DMS 273 (cell line): Measurements from ENCODE around the gene KLK12.
"Not testable (repeated sequence)": the region's sequence is repeated elsewhere in the genome, so short reads cannot be mapped to it uniquely, and the experiment has no call there.

Experiments used
- DNase-seq: peaks from one replicate; lab custom pipeline; 2025; ENCODE audit not compliant: unreplicated experiment; lab: John Stamatoyannopoulos, UW

KLK12 gene

GRCh38 chr19:51016798-51017683 is 17.8 kb downstream of the KLK12 start:
- peak; percentile 71 for DNase-seq

GRCh38 chr19:51015691-51016267 is 19.0 kb downstream of the KLK12 start:
- DNase-seq: no peak

- DNase-seq: no peak
These were observed 20.6 kb downstream of the KLK12 start for GRCh38 chr19:51014242-51014641.

GRCh38 chr19:51012661-51013190 is 22.1 kb downstream of the KLK12 start:
- DNase-seq: no peak

GRCh38 chr19:51010066-51010795 is 24.6 kb downstream of the KLK12 start:
- no peak for DNase-seq

GRCh38 chr19:51009061-51009891 is 25.5 kb downstream of the KLK12 start:
- no peak for DNase-seq

- no peak for DNase-seq
These were observed 27.3 kb downstream of the KLK12 start for GRCh38 chr19:51007488-51007887.

GRCh38 chr19:51006406-51006805 is 28.4 kb downstream of the KLK12 start:
- DNase-seq: no peak

GRCh38 chr19:51005248-51005647 is 29.6 kb downstream of the KLK12 start:
- DNase-seq: no peak

- no peak for DNase-seq
These were observed 31.5 kb downstream of the KLK12 start for GRCh38 chr19:51003316-51003715.

GRCh38 chr19:51002542-51003311 is 32.1 kb downstream of the KLK12 start:
- DNase-seq: no peak

- no peak for DNase-seq
These were observed 32.7 kb downstream of the KLK12 start for GRCh38 chr19:51002089-51002532.

GRCh38 chr19:51001515-51001914 is 33.3 kb downstream of the KLK12 start, which contains the start of gene KLK8:
Gene KLK8, minus strand, starts transcription at chr19:51001604. Its CDS starts 437 bp downstream, at chr19:51001167.
- no peak for DNase-seq

GRCh38 chr19:51000981-51001380 is 33.8 kb downstream of the KLK12 start:
- DNase-seq: no peak

GRCh38 chr19:51000426-51000825 is 34.4 kb downstream of the KLK12 start:
- no peak for DNase-seq

- no peak for DNase-seq
These were observed 36.1 kb downstream of the KLK12 start for GRCh38 chr19:50998686-50999085.

GRCh38 chr19:50998061-50998460 is 36.7 kb downstream of the KLK12 start:
- DNase-seq: no peak

GRCh38 chr19:50994129-50994528 is 40.7 kb downstream of the KLK12 start:
- peak; percentile 28 for DNase-seq

- DNase-seq: no peak
These were observed 42.2 kb downstream of the KLK12 start for GRCh38 chr19:50992666-50993035.

GRCh38 chr19:50984416-50984815 is 50.4 kb downstream of the KLK12 start:
- DNase-seq: not testable (repeated sequence)
